ENCODE data around the gene CD82. TPM values are rescaled to one million over a fixed set of nuclear protein-coding genes. Genes with fewer than 3 reads are reported as not detected.
"Not testable (repeated sequence)": the region's sequence is repeated elsewhere in the genome, so short reads cannot be mapped to it uniquely, and the experiment has no call there.

CD82 gene
- total RNA-seq, 2 donors from 2014 or later, result 6.8 to 17.7 TPM

- Histone ChIP-seq H3K36me3 (no peaks in the 10 kb centered on the region), H3K9me3 (peaks cover 4 to 23% of the 10 kb centered on the region in 2 donors), H3K4me1 (no peaks in the 10 kb centered on the region), H3K27me3 (no peaks in the 10 kb centered on the region), H3K4me3 (no peak overlapping the region), H3K27ac (no peak overlapping the region)
- DNase-seq (ENCODE audit: low spot score), result no peak
- no peak for TF ChIP-seq CTCF (IDR thresholded peaks at IDR 0.05)
Observed at GRCh38 chr11:44645827-44646226, 80.4 kb downstream of the CD82 start.

GRCh38 chr11:44647255-44647955 lies 81.9 kb downstream of the CD82 start:
- H3K9me3 ChIP-seq, result peaks cover 4 to 18% of the 10 kb centered on the region in 2 donors
- H3K27ac ChIP-seq; H3K4me1 ChIP-seq; H3K27me3 ChIP-seq; DNase-seq (ENCODE audit: low spot score); H3K36me3 ChIP-seq; H3K4me3 ChIP-seq: not testable (repeated sequence)

GRCh38 chr11:44648109-44648508 lies 82.6 kb downstream of the CD82 start:
- Histone ChIP-seq H3K27ac (no peak overlapping the region), H3K27me3 (no peaks in the 10 kb centered on the region), H3K4me3 (no peak overlapping the region), H3K9me3 (peaks cover 0 to 11% of the 10 kb centered on the region in 2 donors), H3K36me3 (no peaks in the 10 kb centered on the region), H3K4me1 (no peaks in the 10 kb centered on the region)
- no peak for DNase-seq (ENCODE audit: low spot score)
- no peak for TF ChIP-seq CTCF (IDR thresholded peaks at IDR 0.05)

- Histone ChIP-seq H3K27me3 (no peaks in the 10 kb centered on the region), H3K4me3 (no peak overlapping the region), H3K9me3 (no peaks in the 10 kb centered on the region), H3K36me3 (no peaks in the 10 kb centered on the region), H3K4me1 (no peaks in the 10 kb centered on the region), H3K27ac (no peak overlapping the region)
- DNase-seq (ENCODE audit: low spot score), result peak; percentile 40
- TF ChIP-seq CTCF (IDR thresholded peaks at IDR 0.05), result no peak
Observed at GRCh38 chr11:44651535-44652155, 86.2 kb downstream of the CD82 start.

GRCh38 chr11:44652901-44653644 lies 87.6 kb downstream of the CD82 start:
- H3K36me3 ChIP-seq, result no peaks in the 10 kb centered on the region
- H3K4me3 ChIP-seq, result no peak overlapping the region
- no peaks in the 10 kb centered on the region for H3K27me3 ChIP-seq
- peak; percentile 56 for DNase-seq (ENCODE audit: low spot score)
- no peak overlapping the region for H3K27ac ChIP-seq
- H3K4me1 ChIP-seq, result no peaks in the 10 kb centered on the region
- H3K9me3 ChIP-seq, result no peaks in the 10 kb centered on the region
- no peak for TF ChIP-seq CTCF (IDR thresholded peaks at IDR 0.05)

GRCh38 chr11:44654057-44654456 lies 88.6 kb downstream of the CD82 start:
- Histone ChIP-seq H3K27ac (no peak overlapping the region), H3K4me3 (no peak overlapping the region), H3K36me3 (no peaks in the 10 kb centered on the region), H3K9me3 (no peaks in the 10 kb centered on the region), H3K4me1 (peaks cover 0 to 5% of the 10 kb centered on the region in 2 donors), H3K27me3 (no peaks in the 10 kb centered on the region)
- TF ChIP-seq CTCF (IDR thresholded peaks at IDR 0.05), result no peak
- DNase-seq (ENCODE audit: low spot score), result peak; percentile 48

Data from right atrium auricular region (tissue), 2 donors.